ENCODE measurements around the gene MAP2K1.
"Not testable (repeated sequence)": the region's sequence is repeated elsewhere in the genome, so short reads cannot be mapped to it uniquely, and the experiment has no call there.

Gene MAP2K1

DNA sequence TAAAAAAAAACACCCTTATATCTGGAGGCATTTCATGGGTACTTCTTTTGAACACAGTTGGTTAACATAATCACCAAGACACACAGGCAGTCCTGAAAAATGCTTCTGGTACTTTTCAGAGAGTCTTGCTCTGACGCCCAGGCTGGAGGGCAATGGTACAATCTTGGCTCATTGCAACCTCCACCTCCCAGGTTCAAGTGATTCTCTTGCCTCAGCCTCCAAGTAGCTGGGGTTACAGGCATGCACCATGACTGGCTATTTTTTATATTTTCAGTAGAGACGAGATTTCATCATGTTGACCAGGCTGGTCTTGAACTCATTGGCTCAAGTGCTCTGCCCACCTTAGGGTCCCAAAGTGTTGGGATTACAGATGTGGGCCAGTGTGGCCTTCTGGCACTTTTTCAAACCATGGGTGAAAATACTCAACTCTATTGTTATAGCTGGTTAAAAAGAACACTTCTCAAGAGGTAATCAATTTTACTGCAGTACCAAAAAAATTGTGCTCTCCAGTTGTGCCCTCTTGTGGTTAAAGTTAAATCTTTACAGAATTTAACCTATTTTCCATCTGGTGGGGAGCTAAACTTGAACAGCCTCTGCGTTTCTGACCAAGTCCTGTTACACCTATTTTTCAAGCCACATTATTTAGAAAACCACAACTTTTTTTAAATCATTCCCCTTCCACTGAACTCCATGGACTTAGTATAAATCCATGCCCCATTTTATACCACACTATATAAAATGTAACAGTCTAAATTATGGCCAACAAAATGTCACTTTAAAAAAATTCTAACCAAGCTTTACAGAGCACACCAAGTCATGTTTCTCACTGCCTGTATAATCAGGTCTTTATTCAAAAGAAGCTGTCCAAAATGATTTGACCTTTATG, 112.0 kb downstream of the MAP2K1 start:
- H3K27ac ChIP-seq (ENCODE audit: low read length) = peak overlapping the region; percentile 54
- no peak overlapping the region for H3K4me3 ChIP-seq (ENCODE audit: low read depth in 1 of 2, low read length in 2 of 2)
- no peaks in the 10 kb centered on the region for H3K27me3 ChIP-seq (ENCODE audit: low read depth, low read length)
- no peaks in the 10 kb centered on the region for H3K9me3 ChIP-seq (ENCODE audit: control insufficient read depth in 1 of 2, low read length in 2 of 2)
- peaks cover 0 to 43% of the 10 kb centered on the region in 2 donors for H3K4me1 ChIP-seq (ENCODE audit: control insufficient read depth in 1 of 2, insufficient read depth in 2 of 2, low read length in 2 of 2)
- peaks cover 60 to 63% of the 10 kb centered on the region in 2 donors for H3K36me3 ChIP-seq (ENCODE audit: control insufficient read depth in 1 of 2, insufficient read depth in 2 of 2, low read length in 2 of 2)

DNA sequence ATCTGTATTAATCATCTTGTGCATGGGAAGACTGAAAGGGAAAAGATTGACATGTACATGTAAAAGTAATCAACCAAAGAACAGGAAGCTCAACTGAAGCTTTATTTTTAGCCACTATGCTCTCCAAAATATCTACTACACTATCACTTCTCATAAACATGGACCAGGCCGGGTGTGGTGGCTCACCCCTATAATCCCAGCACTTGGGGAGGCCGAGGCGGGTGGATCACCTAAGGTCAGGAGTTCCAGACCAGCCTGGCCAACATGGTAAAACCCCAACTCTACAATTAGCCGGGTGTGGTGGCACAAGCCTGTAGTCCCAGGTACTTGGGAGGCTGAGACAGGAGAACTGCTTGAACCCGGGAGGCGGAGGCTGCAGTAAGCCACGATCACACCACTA, 113.6 kb downstream of the MAP2K1 start:
- peaks cover 48 to 53% of the 10 kb centered on the region in 2 donors for H3K36me3 ChIP-seq (ENCODE audit: control insufficient read depth in 1 of 2, insufficient read depth in 2 of 2, low read length in 2 of 2)
- H3K9me3 ChIP-seq (ENCODE audit: control insufficient read depth in 1 of 2, low read length in 2 of 2); H3K27ac ChIP-seq (ENCODE audit: low read length); H3K27me3 ChIP-seq (ENCODE audit: low read depth, low read length); H3K4me3 ChIP-seq (ENCODE audit: low read depth in 1 of 2, low read length in 2 of 2): not testable (repeated sequence)
- peaks cover 0 to 44% of the 10 kb centered on the region in 2 donors for H3K4me1 ChIP-seq (ENCODE audit: control insufficient read depth in 1 of 2, insufficient read depth in 2 of 2, low read length in 2 of 2)

DNA sequence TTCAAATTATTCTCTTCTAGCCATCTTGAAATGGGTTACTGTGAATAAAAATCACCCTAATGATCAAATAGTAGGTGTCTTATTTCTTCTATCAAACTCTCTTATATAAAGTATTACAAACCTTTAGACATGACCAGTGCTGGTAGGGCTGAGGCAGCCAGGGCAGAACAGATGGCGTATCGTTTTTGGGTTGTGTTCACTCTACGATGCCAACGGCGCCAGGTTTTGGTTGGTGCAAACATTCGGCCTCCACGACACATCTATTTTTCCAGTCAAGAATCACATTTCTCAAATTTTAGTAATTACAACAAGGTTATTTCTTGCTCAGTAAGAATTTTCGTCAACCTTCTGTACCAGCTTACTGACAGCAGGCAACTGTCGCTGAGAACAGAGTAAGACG, 115.8 kb downstream of the MAP2K1 start:
- H3K27ac ChIP-seq (ENCODE audit: low read length) = no peak overlapping the region
- H3K36me3 ChIP-seq (ENCODE audit: control insufficient read depth in 1 of 2, insufficient read depth in 2 of 2, low read length in 2 of 2) = peaks cover 48 to 53% of the 10 kb centered on the region in 2 donors
- H3K4me3 ChIP-seq (ENCODE audit: low read depth in 1 of 2, low read length in 2 of 2) = peak overlapping the region in 1 of 2 donors; percentile 100

DNA sequence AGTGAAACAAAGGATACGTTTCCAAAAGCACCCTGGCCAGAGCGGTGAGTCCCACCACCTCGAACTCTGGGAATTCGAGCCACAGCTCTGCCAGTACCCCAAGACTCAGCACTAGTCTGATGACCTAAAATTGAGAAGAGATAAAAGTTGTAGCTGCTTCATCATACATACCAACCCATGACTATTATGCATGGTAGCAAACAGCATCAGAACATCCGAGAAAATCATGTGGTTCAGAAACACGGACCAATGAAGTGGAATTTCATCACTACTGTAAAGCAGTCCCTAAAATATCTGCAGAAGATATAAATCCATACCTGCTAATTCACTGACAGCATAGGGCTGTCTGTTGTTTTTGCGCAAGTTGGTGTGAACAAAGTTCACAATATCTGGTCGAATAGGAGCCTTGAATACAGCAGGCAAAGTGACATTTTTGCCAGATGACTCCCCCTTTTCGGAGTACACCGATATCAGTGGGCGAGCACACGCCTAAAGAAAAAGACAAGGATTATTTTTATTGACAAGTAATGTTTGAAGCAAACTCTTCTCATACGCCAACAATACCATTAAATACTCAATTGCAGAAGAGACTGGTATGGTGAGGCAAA, 116.4 kb downstream of the MAP2K1 start:
- Histone ChIP-seq H3K36me3 (ENCODE audit: control insufficient read depth in 1 of 2, insufficient read depth in 2 of 2, low read length in 2 of 2) (peaks cover 48 to 50% of the 10 kb centered on the region in 2 donors), H3K4me3 (ENCODE audit: low read depth in 1 of 2, low read length in 2 of 2) (peak overlapping the region; percentile 97 to 100), H3K27ac (ENCODE audit: low read length) (peak overlapping the region; percentile 99), H3K4me1 (ENCODE audit: control insufficient read depth in 1 of 2, insufficient read depth in 2 of 2, low read length in 2 of 2) (peaks cover 3 to 33% of the 10 kb centered on the region in 2 donors)
- H3K9me3 ChIP-seq (ENCODE audit: control insufficient read depth in 1 of 2, low read length in 2 of 2); H3K27me3 ChIP-seq (ENCODE audit: low read depth, low read length): not testable (repeated sequence)

More for the DNA sequence above, 115.8 kb downstream of the MAP2K1 start:
- no peaks in the 10 kb centered on the region for H3K9me3 ChIP-seq (ENCODE audit: control insufficient read depth in 1 of 2, low read length in 2 of 2)
- H3K4me1 ChIP-seq (ENCODE audit: control insufficient read depth in 1 of 2, insufficient read depth in 2 of 2, low read length in 2 of 2) = peaks cover 3 to 38% of the 10 kb centered on the region in 2 donors
- no peaks in the 10 kb centered on the region for H3K27me3 ChIP-seq (ENCODE audit: low read depth, low read length)

DNA sequence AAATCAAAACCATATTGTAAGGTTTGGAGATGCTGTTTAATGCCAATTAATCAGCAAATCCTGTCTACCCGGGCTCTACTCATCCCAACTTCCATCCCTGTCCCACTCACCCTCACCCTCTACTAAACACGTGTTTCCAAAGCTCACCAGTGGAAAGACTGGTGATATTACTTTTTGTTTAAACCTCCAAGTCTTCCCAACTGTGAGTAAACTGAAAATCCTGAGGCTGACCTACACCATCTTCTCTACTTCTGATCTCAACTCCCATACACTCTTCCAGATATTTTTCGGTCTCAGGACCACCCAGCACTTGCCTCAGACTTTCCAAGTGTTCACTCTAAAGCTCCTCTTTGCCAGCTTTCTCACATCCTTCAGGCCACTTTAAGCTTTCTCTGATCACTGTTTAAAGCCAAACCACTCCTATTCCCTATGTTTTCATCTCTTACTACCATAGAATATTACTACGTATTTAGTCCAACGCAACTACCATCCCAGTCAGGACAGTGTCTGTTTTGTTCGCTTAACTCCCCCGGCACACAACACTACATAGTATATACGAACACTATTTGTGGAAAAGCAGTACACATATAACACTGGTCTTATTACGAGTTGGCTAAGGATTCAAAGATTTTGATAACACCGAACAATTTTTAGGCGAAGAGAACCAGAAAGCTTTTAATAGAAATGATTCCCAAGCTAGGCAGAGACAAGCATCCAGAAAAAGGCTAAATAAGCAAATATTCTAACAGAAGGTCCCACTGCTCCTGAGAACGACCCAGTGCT, 117.3 kb downstream of the MAP2K1 start:
- Histone ChIP-seq H3K36me3 (ENCODE audit: control insufficient read depth in 1 of 2, insufficient read depth in 2 of 2, low read length in 2 of 2) (peaks cover 41 to 42% of the 10 kb centered on the region in 2 donors), H3K4me3 (ENCODE audit: low read depth in 1 of 2, low read length in 2 of 2) (peak overlapping the region; percentile 97 to 100), H3K27me3 (ENCODE audit: low read depth, low read length) (no peaks in the 10 kb centered on the region), H3K9me3 (ENCODE audit: control insufficient read depth in 1 of 2, low read length in 2 of 2) (no peaks in the 10 kb centered on the region), H3K27ac (ENCODE audit: low read length) (peak overlapping the region; percentile 99), H3K4me1 (ENCODE audit: control insufficient read depth in 1 of 2, insufficient read depth in 2 of 2, low read length in 2 of 2) (peaks cover 3 to 28% of the 10 kb centered on the region in 2 donors)

DNA sequence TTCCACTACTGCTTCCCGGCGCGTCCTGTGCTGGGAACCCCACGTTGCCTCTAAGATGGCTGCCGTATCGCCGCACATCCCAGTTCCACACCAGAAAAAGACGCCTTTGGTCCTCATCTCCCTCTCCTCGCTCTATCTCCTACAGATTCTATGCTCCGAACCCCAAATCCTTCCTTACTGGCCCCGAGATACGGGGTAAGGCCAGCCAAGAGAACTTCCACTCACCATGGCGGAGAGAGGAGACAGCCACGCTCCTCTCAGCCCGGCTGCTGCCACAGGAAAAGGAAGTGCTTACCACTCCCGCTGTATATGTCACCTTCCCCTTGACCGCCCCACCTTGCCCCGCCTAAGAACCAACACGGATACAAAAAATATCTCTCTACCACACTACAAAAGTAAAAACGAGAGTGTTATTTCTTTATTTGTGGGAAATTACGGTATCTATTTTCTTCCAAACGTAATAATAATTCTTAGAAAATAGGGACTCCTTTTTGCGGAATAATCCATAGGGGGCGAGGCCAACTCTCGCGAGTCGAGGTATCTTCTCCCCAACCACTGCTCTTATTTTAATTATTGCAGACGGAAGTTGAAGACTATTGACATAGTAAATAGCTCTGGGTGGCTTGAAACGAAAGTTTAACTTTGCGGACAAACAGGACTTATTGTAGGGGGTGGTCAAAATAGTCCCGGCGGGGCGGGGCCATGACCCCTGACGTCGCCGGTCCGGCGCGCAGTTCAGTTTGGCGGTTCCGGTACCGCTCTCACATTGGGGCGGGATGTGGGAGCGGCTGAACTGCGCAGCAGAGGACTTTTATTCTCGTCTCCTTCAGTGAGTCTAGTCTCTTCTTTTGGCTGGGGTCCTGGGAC, 118.1 kb downstream of the MAP2K1 start, which contains the start of the genes RPL4 and ZWILCH:
TSS of gene RPL4 (minus strand) at position 293 of the 867 bp plus-strand sequence. CDS start at position 228, 65 bp downstream.
TSS of gene ZWILCH (plus strand) at position 764 of the 867 bp plus-strand sequence. CDS start at position 777, 13 bp downstream.
- peaks cover 3 to 28% of the 10 kb centered on the region in 2 donors for H3K4me1 ChIP-seq (ENCODE audit: control insufficient read depth in 1 of 2, insufficient read depth in 2 of 2, low read length in 2 of 2)
- no peaks in the 10 kb centered on the region for H3K27me3 ChIP-seq (ENCODE audit: low read depth, low read length)
- peak within 1 kb of the TSS; percentile 99 for H3K27ac ChIP-seq (ENCODE audit: low read length)
- peak within 1 kb of the TSS; percentile 97 to 100 for H3K4me3 ChIP-seq (ENCODE audit: low read depth in 1 of 2, low read length in 2 of 2)
- peaks cover 34 to 35% of the 10 kb centered on the region in 2 donors for H3K36me3 ChIP-seq (ENCODE audit: control insufficient read depth in 1 of 2, insufficient read depth in 2 of 2, low read length in 2 of 2)
- no peaks in the 10 kb centered on the region for H3K9me3 ChIP-seq (ENCODE audit: control insufficient read depth in 1 of 2, low read length in 2 of 2)

DNA sequence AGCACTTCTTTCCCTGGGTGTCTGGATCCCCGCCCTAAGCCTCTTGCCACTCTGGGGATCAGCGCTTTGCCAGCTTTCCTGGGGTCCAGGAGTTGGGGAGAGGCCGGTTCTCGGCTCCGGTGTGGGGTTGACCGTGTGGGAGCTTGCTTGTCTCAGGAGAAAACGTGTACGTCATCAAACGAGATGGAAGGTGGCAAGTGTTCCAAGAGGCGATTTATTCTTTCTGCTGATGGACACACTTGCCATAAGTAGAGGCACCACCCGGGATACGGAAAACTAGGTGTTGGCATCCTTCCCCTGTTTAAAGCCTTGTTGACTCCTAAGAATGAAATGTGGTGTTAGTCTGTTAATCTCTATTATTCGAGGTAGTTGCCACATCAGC, 118.7 kb downstream of the MAP2K1 start:
- H3K36me3 ChIP-seq (ENCODE audit: control insufficient read depth in 1 of 2, insufficient read depth in 2 of 2, low read length in 2 of 2) = peaks cover 28% of the 10 kb centered on the region in 2 donors
- no peaks in the 10 kb centered on the region for H3K27me3 ChIP-seq (ENCODE audit: low read depth, low read length)
- peak overlapping the region; percentile 99 for H3K27ac ChIP-seq (ENCODE audit: low read length)
- H3K4me3 ChIP-seq (ENCODE audit: low read depth in 1 of 2, low read length in 2 of 2) = peak overlapping the region; percentile 97 to 100
- H3K9me3 ChIP-seq (ENCODE audit: control insufficient read depth in 1 of 2, low read length in 2 of 2) = no peaks in the 10 kb centered on the region
- H3K4me1 ChIP-seq (ENCODE audit: control insufficient read depth in 1 of 2, insufficient read depth in 2 of 2, low read length in 2 of 2) = peaks cover 3 to 28% of the 10 kb centered on the region in 2 donors

DNA sequence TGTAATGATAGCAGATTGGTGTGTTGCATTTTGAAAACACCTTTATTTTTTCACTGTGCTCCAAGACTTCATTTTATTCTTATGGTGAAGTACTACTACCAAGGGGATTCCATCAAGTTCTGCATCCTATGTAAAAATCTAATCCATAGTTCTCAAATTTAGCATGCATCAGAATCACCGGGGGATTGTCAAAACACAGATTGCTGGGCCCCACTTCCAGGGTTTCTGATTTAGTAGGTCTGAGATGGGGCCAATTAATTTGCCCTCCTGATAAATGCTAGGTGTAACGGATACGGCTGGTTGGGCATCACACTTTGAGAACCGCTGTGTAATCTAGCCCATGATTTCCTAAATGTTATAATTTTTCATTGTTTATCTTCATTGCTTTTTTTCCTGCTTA, 119.1 kb downstream of the MAP2K1 start:
- no peaks in the 10 kb centered on the region for H3K9me3 ChIP-seq (ENCODE audit: control insufficient read depth in 1 of 2, low read length in 2 of 2)
- H3K4me1 ChIP-seq (ENCODE audit: control insufficient read depth in 1 of 2, insufficient read depth in 2 of 2, low read length in 2 of 2) = peaks cover 3 to 28% of the 10 kb centered on the region in 2 donors
- H3K27ac ChIP-seq (ENCODE audit: low read length) = peak overlapping the region; percentile 99
- H3K4me3 ChIP-seq (ENCODE audit: low read depth in 1 of 2, low read length in 2 of 2) = peak overlapping the region; percentile 97 to 100
- no peaks in the 10 kb centered on the region for H3K27me3 ChIP-seq (ENCODE audit: low read depth, low read length)
- peaks cover 24% of the 10 kb centered on the region in 2 donors for H3K36me3 ChIP-seq (ENCODE audit: control insufficient read depth in 1 of 2, insufficient read depth in 2 of 2, low read length in 2 of 2)

DNA sequence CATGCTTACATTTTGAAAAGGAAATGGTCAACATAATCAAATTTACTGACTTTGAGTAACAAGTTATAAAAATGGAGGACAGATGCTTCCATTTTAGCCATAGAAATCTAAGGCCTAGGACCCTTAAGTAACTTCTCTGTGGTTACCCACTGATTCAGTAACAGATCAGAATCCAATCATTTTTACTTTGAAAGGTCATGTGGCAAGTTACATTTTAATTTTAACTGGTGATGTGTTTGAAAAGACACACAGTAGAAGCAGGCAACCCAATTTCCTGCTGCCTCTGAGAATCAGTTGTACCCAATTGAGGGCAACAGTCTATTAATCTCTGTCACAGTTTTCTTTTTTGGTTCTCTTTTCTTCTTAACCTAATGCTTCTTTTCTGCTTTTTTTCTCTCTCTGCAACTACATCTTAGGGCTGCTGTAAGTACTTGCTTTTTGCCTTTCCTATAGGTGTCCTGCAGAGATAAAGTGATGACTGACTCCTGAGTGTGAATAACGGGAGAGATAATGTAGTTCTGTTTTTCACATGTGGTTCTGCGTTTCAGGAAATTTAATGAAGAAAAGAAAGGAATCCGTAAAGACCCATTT, 121.7 kb downstream of the MAP2K1 start:
- peaks cover 3 to 10% of the 10 kb centered on the region in 2 donors for H3K4me1 ChIP-seq (ENCODE audit: control insufficient read depth in 1 of 2, insufficient read depth in 2 of 2, low read length in 2 of 2)
- no peaks in the 10 kb centered on the region for H3K36me3 ChIP-seq (ENCODE audit: control insufficient read depth in 1 of 2, insufficient read depth in 2 of 2, low read length in 2 of 2)
- H3K4me3 ChIP-seq (ENCODE audit: low read depth in 1 of 2, low read length in 2 of 2) = no peak overlapping the region
- H3K27ac ChIP-seq (ENCODE audit: low read length) = no peak overlapping the region
- no peaks in the 10 kb centered on the region for H3K9me3 ChIP-seq (ENCODE audit: control insufficient read depth in 1 of 2, low read length in 2 of 2)
- no peaks in the 10 kb centered on the region for H3K27me3 ChIP-seq (ENCODE audit: low read depth, low read length)

DNA sequence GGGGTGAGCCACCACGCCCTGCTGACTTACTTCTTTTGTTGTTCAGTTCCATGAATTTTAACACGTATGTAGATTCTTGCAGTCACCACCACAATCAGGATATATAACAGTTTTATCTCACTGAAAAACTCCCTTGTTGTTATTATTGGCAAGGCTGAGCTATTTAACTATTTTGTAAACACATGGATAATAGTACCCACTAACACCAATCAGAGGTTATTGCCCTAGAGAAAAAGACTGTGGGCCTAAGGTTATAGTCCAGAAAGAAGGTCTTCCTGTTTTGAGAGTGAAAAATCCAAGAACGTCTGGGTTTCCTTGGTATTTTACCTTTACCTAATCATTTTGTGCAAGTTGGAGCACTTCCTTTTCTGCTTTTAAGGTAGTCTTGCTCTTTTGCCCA, 127.9 kb downstream of the MAP2K1 start:
- Histone ChIP-seq H3K4me1 (ENCODE audit: control insufficient read depth in 1 of 2, insufficient read depth in 2 of 2, low read length in 2 of 2) (no peaks in the 10 kb centered on the region), H3K36me3 (ENCODE audit: control insufficient read depth in 1 of 2, insufficient read depth in 2 of 2, low read length in 2 of 2) (peaks cover 4 to 10% of the 10 kb centered on the region in 2 donors), H3K27ac (ENCODE audit: low read length) (no peak overlapping the region), H3K27me3 (ENCODE audit: low read depth, low read length) (no peaks in the 10 kb centered on the region), H3K9me3 (ENCODE audit: control insufficient read depth in 1 of 2, low read length in 2 of 2) (no peaks in the 10 kb centered on the region), H3K4me3 (ENCODE audit: low read depth in 1 of 2, low read length in 2 of 2) (no peak overlapping the region)

Data from muscle layer of duodenum (tissue), 2 donors.